Measurements from ENCODE around the gene ADAMTSL4. TPM values are rescaled to one million over a fixed set of nuclear protein-coding genes. Genes with fewer than 3 reads are reported as not detected.
"Not testable (repeated sequence)": the region's sequence is repeated elsewhere in the genome, so short reads cannot be mapped to it uniquely, and the experiment has no call there.

ADAMTSL4 gene
- total and polyA plus RNA-seq, 9 of the 15 experiments (the other 6 are each of a cell fraction or from before 2014, with no cell fraction given): 12.7 to 212 (median 35.6) TPM

- in situ Hi-C loops (cut with MboI); H2AFZ ChIP-seq (ENCODE audit: low read depth, low read length); H3K9me3 ChIP-seq (replicated peaks; ENCODE audit: control insufficient read depth, insufficient read depth, low read depth, low read length); H4K20me1 ChIP-seq (replicated peaks; ENCODE audit: control insufficient read depth, insufficient read depth, low read length); H3K9me1 ChIP-seq (ENCODE audit: control insufficient read depth, insufficient read depth, low read length); H3K4me3 ChIP-seq; H3K4me2 ChIP-seq (ENCODE audit: insufficient read depth, low read length); H3K79me2 ChIP-seq (ENCODE audit: control insufficient read depth, insufficient read depth, low read length); CTCF ChIA-PET (ENCODE audit: low intra/inter-chr PET ratio); BruUV-seq (replicated peaks); DNase-seq (ENCODE audit: extremely low read depth in 1 of 4, low spot score in 3 of 4); intact Hi-C loops (cut with micrococcal nuclease); H3K36me3 ChIP-seq (ENCODE audit: control insufficient read depth, insufficient read depth, low read length); H3K27me3 ChIP-seq (ENCODE audit: control insufficient read depth in 2 of 2, insufficient read depth in 2 of 2, low read length in 2 of 2); FAIRE-seq; TF ChIP-seq ZBTB40 (CRISPR knock-in tag; IDR thresholded peaks at IDR 0.05): not testable (repeated sequence)
- TF ChIP-seq ZBTB40 (IDR thresholded peaks at IDR 0.05): 0 out of 2 replicates have a peak, but pooled peaks have one; percentile 3
- peak; percentile 52; the same call in 1 of the 2 replicates for TF ChIP-seq ZNF121 (CRISPR knock-in tag; conservative IDR thresholded peaks at IDR 0.05)
- Histone ChIP-seq H3K27ac (ENCODE audit: extremely low read depth, low read depth, low read length) (peak overlapping the region; percentile 86; the same call in 2 of the 3 replicates), H3K9ac (ENCODE audit: insufficient read depth in 1 of 2, low read depth in 2 of 2, low read length in 2 of 2) (peak overlapping the region; percentile 51 to 77; a peak in 3 of 4 replicates), H3K4me1 (replicated peaks in 1 of 2; ENCODE audit: control insufficient read depth in 2 of 2, insufficient read depth in 2 of 2, low read length in 2 of 2) (peaks cover 11 to 17% of the 10 kb centered on the region in 2 experiments; a peak in 4 of 5 replicates)
- peak; percentile 3; the same call in 1 of the 3 replicates for ATAC-seq
- POLR2A ChIA-PET: interaction anchor here (0.8 to 4.9 kb wide), 4 partner anchors 10 to 46 kb away, joined by 3 to 22 read pairs (median 11); partner anchors contain the start of gene MCL1
- WGBS (ENCODE audit: insufficient coverage, low coverage, missing lambda C conversion rate): 71% methylated on average over 2 of the region's 3 CpGs
Observed at GRCh38 chr1:150605451-150605731, 56.2 kb downstream of the ADAMTSL4 start.

Data from K562 (cell line).